ENCODE results near the gene ATP10D. TPM values are rescaled to one million over a fixed set of nuclear protein-coding genes. Genes with fewer than 3 reads are reported as not detected.
A peak's percentile ranks its signal among the peaks of the same experiment; 100 is the strongest.
"Not testable (repeated sequence)": the region's sequence is repeated elsewhere in the genome, so short reads cannot be mapped to it uniquely, and the experiment has no call there.

ATP10D gene
- polyA plus RNA-seq, 3 donors from 2014 or later = 13.5 to 23.9 (median 16.8) TPM

- H3K27me3 Mint-ChIP-seq (ENCODE audit: low read depth in 3 of 3) = peaks cover 0 to 2% (median 0%) of the 10 kb centered on the region in 3 donors
- no peak overlapping the region for H3K27ac Mint-ChIP-seq
- no peaks in the 10 kb centered on the region for H3K9me3 Mint-ChIP-seq
- no peaks in the 10 kb centered on the region for H3K36me3 Mint-ChIP-seq
- H3K4me1 Mint-ChIP-seq = no peaks in the 10 kb centered on the region
- no peak overlapping the region for H3K4me3 Mint-ChIP-seq
- no peak for DNase-seq
Observed at GRCh38 chr4:47473141-47473750, 11.8 kb upstream of the ATP10D start.

GRCh38 chr4:47474799-47475198 lies 10.3 kb upstream of the ATP10D start:
- no peaks in the 10 kb centered on the region for H3K36me3 Mint-ChIP-seq
- H3K27me3 Mint-ChIP-seq (ENCODE audit: low read depth in 3 of 3) = peaks cover 0 to 3% (median 2%) of the 10 kb centered on the region in 3 donors
- no peak overlapping the region for H3K4me3 Mint-ChIP-seq
- H3K9me3 Mint-ChIP-seq = no peaks in the 10 kb centered on the region
- no peaks in the 10 kb centered on the region for H3K4me1 Mint-ChIP-seq
- no peak overlapping the region for H3K27ac Mint-ChIP-seq
- no peak for DNase-seq

- H3K36me3 Mint-ChIP-seq = no peaks in the 10 kb centered on the region
- no peak for DNase-seq
- H3K27ac Mint-ChIP-seq = no peak overlapping the region
- peaks cover 0 to under 1% (median 0%) of the 10 kb centered on the region in 6 donors for H3K9me3 Mint-ChIP-seq
- H3K27me3 Mint-ChIP-seq (ENCODE audit: low read depth in 3 of 3) = peaks cover 0 to 3% (median 2%) of the 10 kb centered on the region in 3 donors
- H3K4me1 Mint-ChIP-seq = no peaks in the 10 kb centered on the region
- no peak overlapping the region for H3K4me3 Mint-ChIP-seq
Observed at GRCh38 chr4:47475411-47475810, 9.7 kb upstream of the ATP10D start.

GRCh38 chr4:47478804-47479203 lies 6.3 kb upstream of the ATP10D start:
- DNase-seq = no peak
- Mint-ChIP-seq H3K27me3 (ENCODE audit: low read depth in 3 of 3) (peaks cover 0 to 3% (median 0%) of the 10 kb centered on the region in 3 donors), H3K27ac (no peak overlapping the region), H3K9me3 (peaks cover 0 to 1% (median 0%) of the 10 kb centered on the region in 6 donors), H3K4me3 (no peak overlapping the region), H3K36me3 (no peaks in the 10 kb centered on the region), H3K4me1 (peaks cover 1 to 8% of the 10 kb centered on the region in 2 donors)

- H3K4me3 Mint-ChIP-seq = peak overlapping the region in 2 of 5 donors; percentile 1 to 54
- peaks cover 24 to 36% of the 10 kb centered on the region in 2 donors for H3K4me1 Mint-ChIP-seq
Observed at GRCh38 chr4:47482326-47482725, 2.7 kb upstream of the ATP10D start.

GRCh38 chr4:47483745-47484144 lies 1.3 kb upstream of the ATP10D start:
- Mint-ChIP-seq H3K4me1 (peaks cover 24 to 38% of the 10 kb centered on the region in 2 donors), H3K27ac (peak overlapping the region; percentile 88 to 99 (median 98)), H3K27me3 (ENCODE audit: low read depth in 3 of 3) (peaks cover 0 to 7% (median 5%) of the 10 kb centered on the region in 3 donors), H3K36me3 (no peaks in the 10 kb centered on the region), H3K4me3 (peak overlapping the region in 3 of 5 donors; percentile 97 to 98 (median 98)), H3K9me3 (peaks cover 0 to 3% (median 0%) of the 10 kb centered on the region in 6 donors)
- DNase-seq = no peak

More at GRCh38 chr4:47482326-47482725, 2.7 kb upstream of the ATP10D start:
- H3K36me3 Mint-ChIP-seq = no peaks in the 10 kb centered on the region
- no peak for DNase-seq
- peak overlapping the region in 4 of 6 donors; percentile 6 to 88 (median 66) for H3K27ac Mint-ChIP-seq
- peaks cover 0 to 7% (median 5%) of the 10 kb centered on the region in 3 donors for H3K27me3 Mint-ChIP-seq (ENCODE audit: low read depth in 3 of 3)
- peaks cover 0 to 1% (median 0%) of the 10 kb centered on the region in 6 donors for H3K9me3 Mint-ChIP-seq

- H3K9me3 Mint-ChIP-seq = peaks cover 0 to 5% (median 0%) of the 10 kb centered on the region in 6 donors
- H3K36me3 Mint-ChIP-seq = no peaks in the 10 kb centered on the region
- peaks cover 27 to 40% of the 10 kb centered on the region in 2 donors for H3K4me1 Mint-ChIP-seq
- H3K27me3 Mint-ChIP-seq (ENCODE audit: low read depth in 3 of 3) = peaks cover 0 to 7% (median 2%) of the 10 kb centered on the region in 3 donors
- peak overlapping the region; percentile 88 to 99 (median 98) for H3K27ac Mint-ChIP-seq
- H3K4me3 Mint-ChIP-seq = peak overlapping the region; percentile 97 to 100 (median 98)
- no peak for DNase-seq
Observed at GRCh38 chr4:47484168-47484567, 907 bp upstream of the ATP10D start.

- H3K4me1 Mint-ChIP-seq = peaks cover 30 to 45% of the 10 kb centered on the region in 2 donors
- peak overlapping the region; percentile 95 to 99 (median 98) for H3K27ac Mint-ChIP-seq
- DNase-seq = no peak
- H3K27me3 Mint-ChIP-seq (ENCODE audit: low read depth in 3 of 3) = peaks cover 0 to 7% (median 2%) of the 10 kb centered on the region in 3 donors
- peaks cover 0 to 3% (median 0%) of the 10 kb centered on the region in 6 donors for H3K9me3 Mint-ChIP-seq
- H3K36me3 Mint-ChIP-seq = no peaks in the 10 kb centered on the region
- peak overlapping the region; percentile 97 to 100 (median 98) for H3K4me3 Mint-ChIP-seq
Observed at GRCh38 chr4:47485768-47486167, 693 bp downstream of the ATP10D start.

GRCh38 chr4:47486231-47486673 lies 1.2 kb downstream of the ATP10D start:
- DNase-seq = no peak
- Mint-ChIP-seq H3K9me3 (peaks cover 0 to 3% (median 0%) of the 10 kb centered on the region in 6 donors), H3K36me3 (no peaks in the 10 kb centered on the region), H3K27ac (peak overlapping the region; percentile 95 to 99 (median 98)), H3K4me3 (peak overlapping the region; percentile 97 to 100 (median 98)), H3K4me1 (peaks cover 30 to 48% of the 10 kb centered on the region in 2 donors), H3K27me3 (ENCODE audit: low read depth in 3 of 3) (peaks cover 0 to 7% (median 2%) of the 10 kb centered on the region in 3 donors)

- not testable (repeated sequence) for H3K36me3 Mint-ChIP-seq; H3K27me3 Mint-ChIP-seq (ENCODE audit: low read depth in 3 of 3); DNase-seq; H3K9me3 Mint-ChIP-seq
- Mint-ChIP-seq H3K4me1 (peaks cover 30 to 53% of the 10 kb centered on the region in 2 donors), H3K4me3 (peak overlapping the region in 4 of 5 donors; percentile 97 to 98 (median 98)), H3K27ac (peak overlapping the region in 2 of 6 donors; percentile 96 to 99)
Observed at GRCh38 chr4:47486727-47487126, 1.7 kb downstream of the ATP10D start.

- Mint-ChIP-seq H3K27ac (peak overlapping the region in 1 of 6 donors; percentile 15), H3K4me1 (peaks cover 33 to 61% of the 10 kb centered on the region in 2 donors), H3K9me3 (peaks cover 0 to 3% (median 0%) of the 10 kb centered on the region in 6 donors), H3K4me3 (no peak overlapping the region), H3K27me3 (ENCODE audit: low read depth in 3 of 3) (peaks cover 0 to 7% (median 2%) of the 10 kb centered on the region in 3 donors), H3K36me3 (peaks cover 0 to 5% (median 4%) of the 10 kb centered on the region in 3 donors)
- DNase-seq = no peak
Observed at GRCh38 chr4:47488706-47489105, 3.6 kb downstream of the ATP10D start.

- H3K4me3 Mint-ChIP-seq = no peak overlapping the region
- peak overlapping the region in 1 of 6 donors; percentile 71 for H3K27ac Mint-ChIP-seq
- peaks cover 0 to 5% (median 4%) of the 10 kb centered on the region in 3 donors for H3K36me3 Mint-ChIP-seq
- peak in 1 of 3 donors; percentile 22 for DNase-seq
- peaks cover 0 to under 1% (median 0%) of the 10 kb centered on the region in 3 donors for H3K27me3 Mint-ChIP-seq (ENCODE audit: low read depth in 3 of 3)
- H3K9me3 Mint-ChIP-seq = peaks cover 0 to 3% (median 0%) of the 10 kb centered on the region in 6 donors
- peaks cover 20 to 53% of the 10 kb centered on the region in 2 donors for H3K4me1 Mint-ChIP-seq
Observed at GRCh38 chr4:47490550-47490949, 5.5 kb downstream of the ATP10D start.

- Mint-ChIP-seq H3K9me3 (peaks cover 0 to 3% (median 0%) of the 10 kb centered on the region in 6 donors), H3K27me3 (ENCODE audit: low read depth in 3 of 3) (no peaks in the 10 kb centered on the region), H3K36me3 (peaks cover 0 to 5% (median 4%) of the 10 kb centered on the region in 3 donors), H3K27ac (peak overlapping the region in 2 of 6 donors; percentile 2 to 40), H3K4me1 (peaks cover 10 to 41% of the 10 kb centered on the region in 2 donors), H3K4me3 (no peak overlapping the region)
- no peak for DNase-seq
Observed at GRCh38 chr4:47493238-47494123, 8.4 kb downstream of the ATP10D start.

All from immature natural killer cell (primary cell).